HepG2 (cell line): ENCODE results near the gene GPR162. TPM values are rescaled to one million over a fixed set of nuclear protein-coding genes. Genes with fewer than 3 reads are reported as not detected.

ENCODE experiments used
- CENPX ChIP-seq: sonication (generic); formaldehyde crosslinking; IDR thresholded peaks from 2 replicates; pipeline ENCODE4 v1.9.0; 2021; ENCODE audit warnings: mild to moderate bottlenecking, missing genetic modification reagents, moderate library complexity
- ELF4 ChIP-seq: sonication (generic); formaldehyde crosslinking; IDR thresholded peaks from 2 replicates; pipeline ENCODE4 v1.5.0; 2020; ENCODE audit warnings: missing genetic modification reagents, mild to moderate bottlenecking, moderate library complexity, borderline replicate concordance
- ISL2 ChIP-seq: sonication (generic); formaldehyde crosslinking; IDR thresholded peaks from 2 replicates; pipeline ENCODE4 v1.5.0; 2020; ENCODE audit warnings: missing genetic modification reagents
- KAT8 ChIP-seq: IDR thresholded peaks from 2 replicates; pipeline ENCODE4 v1.6.1; 2016; ENCODE audit warnings: missing genetic modification reagents, missing compliant biosample characterization
- NFE2L1 ChIP-seq: sonication (generic); formaldehyde crosslinking; IDR thresholded peaks from 2 replicates; pipeline ENCODE4 v1.4.0; 2020; ENCODE audit warnings: missing genetic modification reagents, mild to moderate bottlenecking, borderline replicate concordance
- NFIB ChIP-seq: sonication (generic); formaldehyde crosslinking; IDR thresholded peaks from 2 replicates; pipeline ENCODE4 v1.9.0; 2021; ENCODE audit warnings: missing genetic modification reagents, mild to moderate bottlenecking, borderline replicate concordance
- PAF1 ChIP-seq: IDR thresholded peaks from 2 replicates; pipeline ENCODE4 v1.6.1; 2016; ENCODE audit warnings: missing genetic modification reagents, missing compliant biosample characterization
- PHF21A ChIP-seq: sonication (generic); formaldehyde crosslinking; IDR thresholded peaks from 2 replicates; pipeline ENCODE4 v1.5.0; 2020; ENCODE audit warnings: mild to moderate bottlenecking, missing genetic modification reagents
- PHF8 ChIP-seq: sonication (generic); formaldehyde crosslinking; IDR thresholded peaks from 2 replicates; pipeline ENCODE4 v1.5.0; 2020; ENCODE audit warnings: missing genetic modification reagents
- PPARG ChIP-seq: conservative IDR thresholded peaks from 2 replicates; pipeline ENCODE4 v1.6.1; 2016; ENCODE audit warnings: missing biosample characterization, missing genetic modification reagents
- RARA ChIP-seq: IDR thresholded peaks from 2 replicates; pipeline ENCODE4 v1.6.1; 2016; ENCODE audit warnings: missing genetic modification reagents, missing compliant biosample characterization
- TBL1XR1 ChIP-seq: fragments of 150-350 bp; IDR thresholded peaks from 2 replicates; pipeline ENCODE4 v1.6.1; 2014; ENCODE audit warnings: borderline replicate concordance, low read length; ENCODE audit not compliant: partially characterized antibody
- TSC22D2 ChIP-seq: sonication (generic); formaldehyde crosslinking; IDR thresholded peaks from 2 replicates; pipeline ENCODE4 v1.5.1; 2020; ENCODE audit warnings: missing genetic modification reagents, mild to moderate bottlenecking, borderline replicate concordance
- ZNF337 ChIP-seq: sonication (generic); formaldehyde crosslinking; IDR thresholded peaks from 2 replicates; pipeline ENCODE4 v1.5.1; 2020; ENCODE audit warnings: missing genetic modification reagents, low read depth, mild to moderate bottlenecking, borderline replicate concordance
- ZNF670 ChIP-seq: sonication (generic); formaldehyde crosslinking; IDR thresholded peaks from 2 replicates; pipeline ENCODE4 v1.8.0; 2022; ENCODE audit warnings: mild to moderate bottlenecking, missing genetic modification reagents, borderline replicate concordance
- polyA plus RNA-seq, 8 experiments: library from polyadenylated mRNA; depleted of rRNA in 3 of 8; stranded (reverse) in 7 of 8; unstranded in 1 of 8; fragments of >200 nt; fragmentation: Illumina TruSeq in 4 of 8; extraction: Trizol in 4 of 8; gene quantifications; 2 replicates each; pipeline versions ENCODE4 v1.2.1 to v1.2.3, GENCODE V29; 2011 to 2016; ENCODE audit warnings: low read depth in 4 of 8, missing spikeins in 1 of 8, mixed read lengths in 1 of 8; ENCODE audit not compliant: insufficient read depth in 1 of 8
- total RNA-seq, 5 experiments: library from RNA; depleted of rRNA; stranded (reverse); fragments of >200 nt; fragmentation: Illumina TruSeq; extraction: Trizol; gene quantifications; 2 replicates each; pipeline ENCODE4 v1.2.3, GENCODE V29; 2016; ENCODE audit warnings: low read depth in 1 of 5
- TF ChIP-seq, protein P1 (sequence below): IDR thresholded peaks from 2 replicates; pipeline ENCODE4 v1.4.0; 2020; ENCODE audit warnings: mild to moderate bottlenecking, missing genetic modification reagents
- TF ChIP-seq, protein P2 (sequence below): sonication (generic); formaldehyde crosslinking; IDR thresholded peaks from 2 replicates; pipeline ENCODE4 v1.4.0; 2020; ENCODE audit warnings: missing genetic modification reagents
- TF ChIP-seq, protein P3 (sequence below): sonication (generic); formaldehyde crosslinking; IDR thresholded peaks from 2 replicates; pipeline ENCODE4 v1.4.0; 2020; ENCODE audit warnings: missing genetic modification reagents, borderline replicate concordance

Gene GPR162
- total and polyA plus RNA-seq, 2 of the 13 experiments (the other 11 are each of a cell fraction or from before 2014, with no cell fraction given) = 0.08 TPM; not detected in 1

DNA sequence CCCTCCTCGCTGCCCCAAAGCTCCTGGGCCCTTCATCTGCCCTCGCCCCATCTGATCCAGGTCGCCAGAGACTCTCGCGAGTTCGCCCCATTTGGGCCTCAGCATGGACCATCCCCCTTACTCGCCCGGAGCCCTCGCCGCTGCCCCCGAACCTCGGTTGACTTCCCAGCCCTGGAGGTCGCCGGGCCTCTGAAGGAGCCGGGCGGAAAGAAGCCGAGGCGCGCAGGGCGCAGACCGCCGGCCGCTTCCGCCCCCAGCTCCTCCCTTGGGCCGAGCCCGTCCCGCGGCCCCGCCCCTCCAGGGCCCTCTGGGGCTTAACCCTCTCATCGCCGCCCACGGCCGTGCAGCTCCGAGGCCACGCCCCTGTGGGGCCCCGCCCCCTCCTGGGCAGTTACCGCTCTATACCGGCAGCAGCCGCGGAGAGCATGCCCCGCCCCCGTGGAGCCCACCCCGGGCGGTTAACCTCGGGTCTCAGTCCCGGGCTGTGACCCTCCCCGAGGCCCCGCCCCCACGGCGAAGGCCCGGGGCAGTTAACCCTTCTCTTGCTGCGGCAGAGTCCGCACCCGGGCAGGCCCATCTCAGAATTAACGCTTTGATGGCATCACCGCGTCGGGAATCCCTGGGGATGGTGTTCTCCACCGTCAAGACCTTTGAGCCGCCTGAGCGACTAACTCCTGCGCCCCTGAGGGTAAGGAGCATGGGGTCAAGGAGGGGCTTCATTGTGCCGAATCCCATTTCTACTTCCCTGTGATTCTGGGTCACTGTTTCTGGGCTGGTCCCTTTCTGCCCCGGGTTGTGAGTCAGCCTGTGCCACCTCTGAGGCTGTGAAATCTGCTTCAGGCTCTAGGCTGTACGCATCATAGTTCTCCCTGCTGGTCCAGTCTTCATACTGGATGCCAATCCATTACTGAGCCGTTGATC, 51.7 kb downstream of the GPR162 start, which contains the start of gene SPSB2 (continued):
- TF ChIP-seq, protein P1, sequence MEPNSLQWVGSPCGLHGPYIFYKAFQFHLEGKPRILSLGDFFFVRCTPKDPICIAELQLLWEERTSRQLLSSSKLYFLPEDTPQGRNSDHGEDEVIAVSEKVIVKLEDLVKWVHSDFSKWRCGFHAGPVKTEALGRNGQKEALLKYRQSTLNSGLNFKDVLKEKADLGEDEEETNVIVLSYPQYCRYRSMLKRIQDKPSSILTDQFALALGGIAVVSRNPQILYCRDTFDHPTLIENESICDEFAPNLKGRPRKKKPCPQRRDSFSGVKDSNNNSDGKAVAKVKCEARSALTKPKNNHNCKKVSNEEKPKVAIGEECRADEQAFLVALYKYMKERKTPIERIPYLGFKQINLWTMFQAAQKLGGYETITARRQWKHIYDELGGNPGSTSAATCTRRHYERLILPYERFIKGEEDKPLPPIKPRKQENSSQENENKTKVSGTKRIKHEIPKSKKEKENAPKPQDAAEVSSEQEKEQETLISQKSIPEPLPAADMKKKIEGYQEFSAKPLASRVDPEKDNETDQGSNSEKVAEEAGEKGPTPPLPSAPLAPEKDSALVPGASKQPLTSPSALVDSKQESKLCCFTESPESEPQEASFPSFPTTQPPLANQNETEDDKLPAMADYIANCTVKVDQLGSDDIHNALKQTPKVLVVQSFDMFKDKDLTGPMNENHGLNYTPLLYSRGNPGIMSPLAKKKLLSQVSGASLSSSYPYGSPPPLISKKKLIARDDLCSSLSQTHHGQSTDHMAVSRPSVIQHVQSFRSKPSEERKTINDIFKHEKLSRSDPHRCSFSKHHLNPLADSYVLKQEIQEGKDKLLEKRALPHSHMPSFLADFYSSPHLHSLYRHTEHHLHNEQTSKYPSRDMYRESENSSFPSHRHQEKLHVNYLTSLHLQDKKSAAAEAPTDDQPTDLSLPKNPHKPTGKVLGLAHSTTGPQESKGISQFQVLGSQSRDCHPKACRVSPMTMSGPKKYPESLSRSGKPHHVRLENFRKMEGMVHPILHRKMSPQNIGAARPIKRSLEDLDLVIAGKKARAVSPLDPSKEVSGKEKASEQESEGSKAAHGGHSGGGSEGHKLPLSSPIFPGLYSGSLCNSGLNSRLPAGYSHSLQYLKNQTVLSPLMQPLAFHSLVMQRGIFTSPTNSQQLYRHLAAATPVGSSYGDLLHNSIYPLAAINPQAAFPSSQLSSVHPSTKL (CRISPR knock-in tag) = peak; percentile 59; the same call in 1 of the 2 replicates
- TF ChIP-seq ELF4 (CRISPR knock-in tag) (no peak), PHF8 (CRISPR knock-in tag) (peak; percentile 56), RARA (no peak), TSC22D2 (CRISPR knock-in tag) (no peak), CENPX (CRISPR knock-in tag) (no peak), ZNF670 (CRISPR knock-in tag) (0 out of 2 replicates have a peak, but pooled peaks have one; percentile 68), PAF1 (no peak), PHF21A (CRISPR knock-in tag) (peak; percentile 61; the same call in 1 of the 2 replicates), PPARG (CRISPR knock-in tag) (peak; percentile 59; the same call in 1 of the 2 replicates), KAT8 (CRISPR knock-in tag) (peak; percentile 76), NFE2L1 (no peak), ISL2 (CRISPR knock-in tag) (no peak), ZNF337 (CRISPR knock-in tag) (0 out of 2 replicates have a peak, but pooled peaks have one; percentile 25), NFIB (CRISPR knock-in tag) (no peak), TBL1XR1 (no peak)
- TF ChIP-seq, protein P2, sequence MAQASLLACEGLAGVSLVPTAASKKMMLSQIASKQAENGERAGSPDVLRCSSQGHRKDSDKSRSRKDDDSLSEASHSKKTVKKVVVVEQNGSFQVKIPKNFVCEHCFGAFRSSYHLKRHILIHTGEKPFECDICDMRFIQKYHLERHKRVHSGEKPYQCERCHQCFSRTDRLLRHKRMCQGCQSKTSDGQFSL (CRISPR knock-in tag) = no peak
- TF ChIP-seq, protein P3, sequence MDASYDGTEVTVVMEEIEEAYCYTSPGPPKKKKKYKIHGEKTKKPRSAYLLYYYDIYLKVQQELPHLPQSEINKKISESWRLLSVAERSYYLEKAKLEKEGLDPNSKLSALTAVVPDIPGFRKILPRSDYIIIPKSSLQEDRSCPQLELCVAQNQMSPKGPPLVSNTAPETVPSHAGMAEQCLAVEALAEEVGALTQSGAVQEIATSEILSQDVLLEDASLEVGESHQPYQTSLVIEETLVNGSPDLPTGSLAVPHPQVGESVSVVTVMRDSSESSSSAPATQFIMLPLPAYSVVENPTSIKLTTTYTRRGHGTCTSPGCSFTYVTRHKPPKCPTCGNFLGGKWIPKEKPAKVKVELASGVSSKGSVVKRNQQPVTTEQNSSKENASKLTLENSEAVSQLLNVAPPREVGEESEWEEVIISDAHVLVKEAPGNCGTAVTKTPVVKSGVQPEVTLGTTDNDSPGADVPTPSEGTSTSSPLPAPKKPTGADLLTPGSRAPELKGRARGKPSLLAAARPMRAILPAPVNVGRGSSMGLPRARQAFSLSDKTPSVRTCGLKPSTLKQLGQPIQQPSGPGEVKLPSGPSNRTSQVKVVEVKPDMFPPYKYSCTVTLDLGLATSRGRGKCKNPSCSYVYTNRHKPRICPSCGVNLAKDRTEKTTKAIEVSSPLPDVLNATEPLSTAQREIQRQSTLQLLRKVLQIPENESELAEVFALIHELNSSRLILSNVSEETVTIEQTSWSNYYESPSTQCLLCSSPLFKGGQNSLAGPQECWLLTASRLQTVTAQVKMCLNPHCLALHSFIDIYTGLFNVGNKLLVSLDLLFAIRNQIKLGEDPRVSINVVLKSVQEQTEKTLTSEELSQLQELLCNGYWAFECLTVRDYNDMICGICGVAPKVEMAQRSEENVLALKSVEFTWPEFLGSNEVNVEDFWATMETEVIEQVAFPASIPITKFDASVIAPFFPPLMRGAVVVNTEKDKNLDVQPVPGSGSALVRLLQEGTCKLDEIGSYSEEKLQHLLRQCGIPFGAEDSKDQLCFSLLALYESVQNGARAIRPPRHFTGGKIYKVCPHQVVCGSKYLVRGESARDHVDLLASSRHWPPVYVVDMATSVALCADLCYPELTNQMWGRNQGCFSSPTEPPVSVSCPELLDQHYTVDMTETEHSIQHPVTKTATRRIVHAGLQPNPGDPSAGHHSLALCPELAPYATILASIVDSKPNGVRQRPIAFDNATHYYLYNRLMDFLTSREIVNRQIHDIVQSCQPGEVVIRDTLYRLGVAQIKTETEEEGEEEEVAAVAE = no peak; the same call in 1 of the 2 replicates
